NCI-H446 (cell line): ENCODE data around the gene TGFBR3L.
"Not testable (repeated sequence)": the region's sequence is repeated elsewhere in the genome, so short reads cannot be mapped to it uniquely, and the experiment has no call there.

Experiments
- DNase-seq, 2 experiments: peaks; one replicate each; lab custom pipeline; 2025; lab: John Stamatoyannopoulos, UW

The TGFBR3L gene

DNA sequence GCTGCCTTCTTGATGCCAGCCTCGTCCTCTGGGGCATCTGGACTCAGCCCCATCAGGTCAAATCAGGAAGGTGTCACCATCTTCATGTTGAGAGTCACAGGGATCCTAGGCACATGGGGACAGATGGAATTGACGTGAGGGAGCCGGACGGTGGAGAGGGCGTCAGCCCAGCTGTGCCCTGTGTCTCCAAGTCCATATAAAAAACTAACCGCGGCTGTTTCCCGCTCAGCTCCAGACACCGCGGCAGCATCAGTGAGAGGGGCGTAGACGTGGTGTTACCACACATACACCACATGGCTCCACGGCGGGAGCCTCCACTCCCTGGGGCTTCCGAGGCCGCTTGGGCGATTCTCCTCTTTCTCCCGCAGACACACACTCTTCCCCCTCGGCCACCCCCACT is 34.8 kb upstream of the TGFBR3L start:
- no peak for DNase-seq

DNA sequence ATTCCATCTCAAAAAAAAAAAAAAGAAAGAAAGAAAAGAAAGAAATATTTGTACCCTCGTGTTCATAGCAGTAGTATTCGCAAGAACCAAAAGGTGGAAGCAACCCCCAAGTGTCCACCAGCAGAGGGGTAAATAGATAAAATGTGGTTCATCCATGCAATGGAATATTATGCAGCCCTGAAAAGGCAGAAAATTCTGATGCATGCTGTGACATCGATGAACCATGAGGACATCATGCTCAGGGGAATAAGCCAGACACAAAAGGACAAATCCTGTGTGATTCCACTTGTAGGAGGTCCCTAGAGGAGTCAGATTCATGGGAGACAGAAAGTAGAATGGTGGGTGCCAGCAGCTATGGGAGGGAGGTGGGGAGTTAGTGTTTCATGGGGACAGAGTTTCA is 32.7 kb upstream of the TGFBR3L start:
- no peak for DNase-seq

DNA sequence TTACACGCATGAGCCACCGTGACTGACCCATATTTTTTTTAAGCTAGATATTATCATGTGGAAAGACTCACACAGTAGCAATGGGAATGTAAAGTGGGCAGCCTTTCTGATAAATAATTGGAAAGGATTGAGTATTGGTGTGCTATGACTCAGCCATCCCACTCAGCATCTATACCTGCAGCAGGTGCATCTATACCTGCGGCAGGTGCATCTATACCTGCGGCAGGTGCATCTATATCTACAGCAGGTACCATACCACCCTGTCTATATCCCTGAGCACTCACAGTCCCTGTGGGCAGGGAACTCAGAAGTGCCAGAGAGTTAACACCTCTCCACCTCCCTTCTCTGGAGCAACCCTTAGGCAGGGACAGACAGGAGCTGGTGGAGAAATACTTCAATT is 31.5 kb upstream of the TGFBR3L start:
- no peak for DNase-seq

GRCh38 chr19:7883796-7884570 is 30.6 kb upstream of the TGFBR3L start:
- no peak for DNase-seq

GRCh38 chr19:7885818-7886217 is 28.8 kb upstream of the TGFBR3L start:
- no peak for DNase-seq

DNA sequence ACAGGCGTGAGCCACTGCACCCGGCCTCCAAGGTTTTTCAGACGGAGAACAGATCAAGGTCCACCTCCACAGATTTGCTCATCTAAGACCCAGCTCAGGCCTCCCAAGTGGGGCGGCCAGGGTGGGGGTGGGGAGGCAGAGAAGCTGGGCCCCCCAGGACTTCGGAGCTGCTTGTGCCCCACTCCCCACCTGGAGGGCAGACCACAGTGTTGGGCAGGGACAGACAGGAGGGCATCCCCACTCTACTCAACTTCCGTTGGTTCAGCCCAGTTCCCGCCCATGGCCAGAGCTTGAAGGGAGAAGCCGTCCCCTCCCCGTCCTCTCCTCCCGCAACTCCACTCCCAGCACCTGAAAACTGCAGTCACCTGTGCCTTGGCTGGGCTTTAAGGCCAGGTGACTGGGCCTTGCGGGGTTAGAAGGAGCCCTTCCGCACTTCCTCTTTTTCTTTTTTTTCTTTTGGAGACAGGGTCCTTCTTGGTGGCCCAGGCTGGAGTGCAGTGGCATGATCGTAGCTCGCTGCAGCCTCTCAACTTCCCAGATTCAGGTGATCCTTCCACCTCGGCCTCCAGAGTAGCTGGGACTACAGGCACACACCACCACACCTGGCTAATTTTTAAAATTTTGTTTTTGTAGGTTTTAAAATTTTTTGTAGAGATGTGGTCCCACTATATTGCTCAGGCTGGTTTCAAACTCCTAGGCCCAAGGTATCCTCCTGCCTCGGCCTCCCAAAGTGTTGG is 27.1 kb upstream of the TGFBR3L start:
- DNase-seq = no peak

DNA sequence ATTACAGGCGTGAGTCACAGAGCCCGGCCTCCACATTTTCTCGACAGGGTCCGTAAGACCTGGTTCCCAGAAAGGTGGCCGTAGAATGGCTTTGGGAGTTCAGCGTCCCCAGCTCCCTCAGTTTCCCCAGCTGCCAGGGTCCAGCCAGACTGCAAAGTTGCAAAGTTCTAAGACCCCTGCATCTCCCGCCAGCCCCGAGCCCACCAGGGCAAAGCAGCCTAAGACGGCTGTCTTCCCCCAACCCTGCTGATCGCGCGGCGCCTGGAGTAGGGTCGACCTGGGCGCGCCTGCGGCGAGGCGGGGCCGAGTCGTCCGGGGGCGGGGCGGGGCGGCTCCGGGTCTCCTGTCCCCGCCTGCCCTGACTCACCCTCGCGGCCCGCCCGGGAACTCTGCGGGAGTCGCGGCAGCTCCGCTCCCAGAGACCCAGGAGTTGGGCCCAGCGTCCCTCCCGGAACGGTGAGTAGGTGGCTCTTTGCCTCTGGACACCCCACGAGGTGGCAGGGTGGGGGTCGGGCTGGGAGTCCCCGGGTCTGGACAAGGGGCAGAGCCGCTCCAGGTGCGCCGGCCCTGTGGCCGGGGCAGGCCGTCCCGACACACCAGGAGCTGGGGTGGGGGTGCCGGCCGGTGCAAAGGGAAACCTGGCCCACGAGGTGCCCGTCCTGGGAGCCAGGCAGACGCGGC is 26.3 kb upstream of the TGFBR3L start, which contains the start of gene LRRC8E:
Gene LRRC8E, plus strand, starts transcription at position 366 of the 681 bp plus-strand sequence. CDS start 7,094 bp downstream, outside the sequence.
- no peak for DNase-seq

GRCh38 chr19:7888826-7889217 is 25.8 kb upstream of the TGFBR3L start:
- no peak for DNase-seq

DNA sequence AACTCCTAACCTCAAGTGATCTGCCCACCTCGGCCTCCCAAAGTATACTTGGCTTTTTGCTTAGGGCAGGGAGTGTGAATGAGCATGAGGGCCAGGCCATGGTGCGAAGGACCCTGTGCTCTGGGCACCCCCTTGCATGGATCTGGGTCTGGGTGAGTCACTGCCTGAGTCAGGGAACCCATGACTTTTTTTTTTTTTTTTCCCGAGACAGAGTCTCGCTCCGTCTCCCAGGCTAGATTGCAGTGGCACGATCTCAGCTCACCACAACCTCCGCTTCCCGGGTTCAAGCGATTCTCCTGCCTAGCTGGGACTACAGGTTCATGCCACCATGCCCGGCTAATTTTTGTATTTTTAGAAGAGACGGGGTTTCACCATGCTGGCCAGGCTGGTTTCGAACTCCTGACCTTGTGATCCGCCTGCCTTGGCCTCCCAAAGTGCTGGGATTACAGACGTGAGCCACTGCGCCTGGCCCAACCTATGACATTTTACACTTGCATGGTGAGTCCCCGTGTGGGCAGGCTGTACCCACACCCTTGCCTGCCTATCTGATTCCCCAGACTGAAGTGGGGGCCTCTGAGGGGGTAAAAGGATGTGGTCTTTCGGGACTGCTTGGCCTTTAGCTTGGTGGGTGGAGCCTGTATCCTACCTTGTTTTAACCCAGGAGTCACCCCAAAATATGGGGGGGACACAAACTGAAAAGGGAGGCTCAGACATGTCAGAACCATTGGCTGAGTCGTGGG is 21.1 kb upstream of the TGFBR3L start:
- not testable (repeated sequence) for DNase-seq

GRCh38 chr19:7894612-7895309 is 19.9 kb upstream of the TGFBR3L start:
- DNase-seq = no peak

DNA sequence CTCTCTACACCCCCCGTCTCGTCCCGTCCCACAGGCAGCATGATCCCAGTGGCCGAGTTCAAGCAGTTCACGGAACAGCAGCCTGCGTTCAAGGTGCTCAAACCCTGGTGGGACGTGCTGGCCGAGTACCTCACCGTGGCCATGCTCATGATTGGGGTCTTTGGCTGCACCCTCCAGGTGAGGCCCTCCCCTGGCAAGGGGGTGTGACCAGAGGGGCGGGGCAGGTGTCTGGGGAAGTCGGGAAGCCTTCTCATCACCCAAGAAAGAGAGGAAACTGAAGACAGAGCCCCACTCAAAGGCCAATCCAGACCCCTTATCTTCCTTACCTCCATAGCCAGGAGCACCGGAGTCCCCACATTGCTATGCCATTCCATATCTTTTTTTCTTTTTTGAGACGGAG is 19.1 kb upstream of the TGFBR3L start:
- no peak for DNase-seq

DNA sequence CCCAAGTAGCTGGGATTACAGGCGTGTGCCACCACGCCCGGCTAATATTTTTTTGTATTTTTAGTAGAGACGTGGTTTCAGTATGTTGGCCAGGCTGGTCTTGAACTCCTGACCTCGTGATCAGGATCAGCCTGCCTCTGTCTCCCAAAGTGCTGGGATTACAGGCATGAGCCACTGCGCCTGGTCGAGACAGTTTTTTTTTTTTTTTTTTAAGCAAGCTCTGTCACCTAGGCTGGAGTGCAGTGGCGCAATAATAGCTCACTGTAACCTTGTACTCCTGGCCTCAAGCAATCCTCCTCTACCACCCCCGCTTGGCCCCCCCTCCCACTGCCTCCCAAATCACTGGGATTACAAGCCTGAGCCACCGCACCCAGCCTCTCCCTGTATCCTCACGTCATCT is 17.3 kb upstream of the TGFBR3L start:
- no peak for DNase-seq

GRCh38 chr19:7898967-7899366 is 15.7 kb upstream of the TGFBR3L start:
- no peak for DNase-seq

DNA sequence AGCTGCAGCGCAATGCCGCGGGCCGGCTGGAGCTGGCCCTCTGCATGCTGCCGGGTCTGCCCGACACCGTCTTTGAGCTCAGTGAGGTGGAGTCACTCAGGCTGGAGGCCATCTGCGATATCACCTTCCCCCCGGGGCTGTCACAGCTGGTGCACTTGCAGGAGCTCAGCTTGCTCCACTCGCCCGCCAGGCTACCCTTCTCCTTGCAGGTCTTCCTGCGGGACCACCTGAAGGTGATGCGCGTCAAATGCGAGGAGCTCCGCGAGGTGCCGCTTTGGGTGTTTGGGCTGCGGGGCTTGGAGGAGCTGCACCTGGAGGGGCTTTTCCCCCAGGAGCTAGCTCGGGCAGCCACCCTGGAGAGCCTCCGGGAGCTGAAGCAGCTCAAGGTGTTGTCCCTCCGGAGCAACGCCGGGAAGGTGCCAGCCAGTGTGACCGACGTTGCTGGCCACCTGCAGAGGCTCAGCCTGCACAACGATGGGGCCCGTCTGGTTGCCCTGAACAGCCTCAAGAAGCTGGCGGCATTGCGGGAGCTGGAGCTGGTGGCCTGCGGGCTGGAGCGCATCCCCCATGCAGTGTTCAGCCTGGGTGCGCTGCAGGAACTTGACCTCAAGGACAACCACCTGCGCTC is 14.8 kb upstream of the TGFBR3L start:
- DNase-seq = no peak

DNA sequence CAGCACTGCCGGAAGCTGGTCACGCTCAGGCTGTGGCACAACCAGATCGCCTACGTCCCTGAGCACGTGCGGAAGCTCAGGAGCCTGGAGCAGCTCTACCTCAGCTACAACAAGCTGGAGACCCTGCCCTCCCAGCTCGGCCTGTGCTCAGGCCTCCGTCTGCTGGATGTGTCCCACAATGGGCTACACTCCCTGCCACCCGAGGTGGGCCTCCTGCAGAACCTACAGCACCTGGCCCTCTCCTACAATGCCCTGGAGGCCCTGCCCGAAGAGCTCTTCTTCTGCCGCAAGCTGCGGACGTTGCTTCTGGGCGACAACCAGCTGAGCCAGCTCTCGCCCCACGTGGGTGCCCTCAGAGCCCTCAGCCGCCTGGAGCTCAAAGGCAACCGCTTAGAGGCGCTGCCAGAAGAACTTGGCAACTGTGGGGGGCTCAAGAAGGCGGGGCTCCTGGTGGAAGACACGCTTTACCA is 14.2 kb upstream of the TGFBR3L start:
- DNase-seq = no peak

DNA sequence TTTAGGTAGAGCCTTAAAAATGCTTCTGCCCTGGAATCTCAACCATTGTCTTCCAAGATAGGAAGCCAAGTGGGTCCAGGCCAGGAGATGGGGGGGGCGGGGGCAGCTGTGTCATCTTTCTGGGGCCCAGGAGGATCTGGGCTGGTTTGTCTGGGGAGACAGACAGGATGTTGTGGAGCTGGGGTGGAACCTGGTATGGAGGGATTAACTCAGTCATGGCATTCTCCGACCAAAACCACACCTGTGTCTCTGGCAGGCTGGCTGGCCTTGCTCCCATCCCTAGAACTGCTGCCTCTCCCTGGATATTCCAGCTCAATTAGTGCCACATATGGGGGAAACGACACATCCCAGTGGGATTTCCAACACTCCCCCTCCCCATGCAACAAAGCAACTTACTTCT is 13.7 kb upstream of the TGFBR3L start:
- no peak for DNase-seq

DNA sequence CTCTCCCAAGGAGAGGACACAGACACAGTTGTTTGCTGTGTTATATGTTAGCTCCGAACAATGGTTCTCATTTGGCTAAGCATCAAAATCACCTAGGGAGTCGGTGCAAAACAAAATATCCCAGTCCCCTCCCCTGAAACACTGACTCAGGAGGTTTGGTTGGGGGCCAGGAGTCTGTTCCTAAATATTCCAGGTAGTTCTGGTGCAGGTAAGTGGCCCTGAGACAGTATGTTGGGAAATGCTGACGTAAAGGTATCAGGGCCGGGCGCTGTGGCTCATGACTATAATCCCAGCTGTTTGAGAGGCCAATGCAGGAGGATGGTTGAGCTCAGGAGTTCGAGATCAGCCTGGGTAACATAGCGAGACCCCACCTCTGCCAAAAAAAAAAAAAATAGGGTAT is 13.3 kb upstream of the TGFBR3L start:
- no peak for DNase-seq

GRCh38 chr19:7902796-7903243 is 11.8 kb upstream of the TGFBR3L start:
- DNase-seq = no peak

- peak; percentile 99 to 100 for DNase-seq
Measured at GRCh38 chr19:7903244-7904073, 11.2 kb upstream of the TGFBR3L start, which contains the start of gene MAP2K7. MAP2K7 (plus strand) TSS chr19:7903877; CDS start chr19:7903945, 68 bp downstream.
